HG02943 (cell line): ENCODE results near the gene SPI1.
"Not testable (repeated sequence)": the region's sequence is repeated elsewhere in the genome, so short reads cannot be mapped to it uniquely, and the experiment has no call there.

Experiments used
- ATAC-seq: cut with Tn5 transposase; IDR thresholded peaks from one replicate; pipeline ENCODE4 v1.9.1; 2021; ENCODE audit warnings: mild to moderate bottlenecking, low read depth, moderate library complexity; ENCODE audit not compliant: unreplicated experiment

Gene SPI1

DNA sequence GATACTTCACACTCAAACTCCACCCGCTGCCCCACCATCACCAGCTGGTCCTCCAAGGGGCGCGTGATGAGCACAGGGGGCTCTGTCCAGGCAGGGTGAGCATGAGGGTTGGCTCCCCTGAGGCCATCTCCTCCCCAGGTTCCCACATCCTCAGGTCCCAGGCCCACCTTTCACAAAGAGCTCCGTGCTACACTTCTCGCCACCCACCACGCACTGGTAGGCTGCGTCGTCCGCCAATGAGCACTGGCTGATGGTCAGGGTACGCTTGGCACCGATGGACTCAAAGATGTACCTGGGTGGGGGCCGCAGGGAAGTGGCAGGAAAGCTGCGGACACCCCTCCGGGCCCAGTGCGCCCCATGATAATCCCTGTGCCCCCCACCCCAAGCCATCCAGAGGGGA, 35.5 kb downstream of the SPI1 start:
- no peak for ATAC-seq

- no peak for ATAC-seq
Observed at GRCh38 chr11:47342036-47342803, 36.1 kb downstream of the SPI1 start.

DNA sequence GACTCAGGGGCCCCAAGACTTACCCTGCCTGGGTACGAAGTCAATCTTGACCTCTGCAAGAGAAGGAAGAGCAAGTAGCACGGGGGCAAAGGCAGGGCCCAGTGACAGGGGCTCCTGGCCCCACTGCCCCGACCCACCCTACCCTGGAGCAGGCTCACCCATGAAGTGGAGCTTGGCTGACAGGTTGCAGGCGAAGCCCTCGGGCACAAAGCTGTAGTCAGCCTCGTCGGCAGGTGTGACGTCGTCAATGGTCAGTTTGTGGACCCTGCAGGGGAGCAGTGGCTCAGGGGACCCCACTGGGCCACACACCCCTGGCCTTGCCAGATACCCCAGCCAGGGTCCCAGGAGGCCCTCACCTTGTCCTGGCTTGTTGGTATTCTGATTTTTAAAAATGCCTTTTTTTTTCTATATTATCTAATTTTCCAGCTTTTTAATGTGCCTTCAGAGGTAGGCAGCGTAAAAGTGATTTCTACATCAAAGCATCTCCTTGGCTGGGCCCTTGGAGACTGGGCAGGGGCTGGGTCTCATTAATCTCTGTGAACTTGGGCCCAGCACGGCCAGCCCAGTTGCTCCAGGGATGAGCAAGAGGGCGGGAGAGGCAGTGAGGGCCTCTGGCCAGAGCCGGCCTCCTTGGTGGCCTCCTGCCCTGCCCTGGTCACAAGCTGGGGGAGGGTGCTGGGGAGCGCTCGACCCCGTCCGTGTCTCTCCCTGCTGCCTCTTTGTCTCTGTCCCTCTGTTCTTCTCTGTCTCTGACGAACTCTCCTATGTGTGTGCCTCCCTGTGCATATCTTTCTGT, 37.2 kb downstream of the SPI1 start:
- no peak for ATAC-seq

- no peak for ATAC-seq
Observed at GRCh38 chr11:47340010-47340409, 38.3 kb downstream of the SPI1 start.

GRCh38 chr11:47338396-47339241, 39.7 kb downstream of the SPI1 start:
- ATAC-seq = no peak

DNA sequence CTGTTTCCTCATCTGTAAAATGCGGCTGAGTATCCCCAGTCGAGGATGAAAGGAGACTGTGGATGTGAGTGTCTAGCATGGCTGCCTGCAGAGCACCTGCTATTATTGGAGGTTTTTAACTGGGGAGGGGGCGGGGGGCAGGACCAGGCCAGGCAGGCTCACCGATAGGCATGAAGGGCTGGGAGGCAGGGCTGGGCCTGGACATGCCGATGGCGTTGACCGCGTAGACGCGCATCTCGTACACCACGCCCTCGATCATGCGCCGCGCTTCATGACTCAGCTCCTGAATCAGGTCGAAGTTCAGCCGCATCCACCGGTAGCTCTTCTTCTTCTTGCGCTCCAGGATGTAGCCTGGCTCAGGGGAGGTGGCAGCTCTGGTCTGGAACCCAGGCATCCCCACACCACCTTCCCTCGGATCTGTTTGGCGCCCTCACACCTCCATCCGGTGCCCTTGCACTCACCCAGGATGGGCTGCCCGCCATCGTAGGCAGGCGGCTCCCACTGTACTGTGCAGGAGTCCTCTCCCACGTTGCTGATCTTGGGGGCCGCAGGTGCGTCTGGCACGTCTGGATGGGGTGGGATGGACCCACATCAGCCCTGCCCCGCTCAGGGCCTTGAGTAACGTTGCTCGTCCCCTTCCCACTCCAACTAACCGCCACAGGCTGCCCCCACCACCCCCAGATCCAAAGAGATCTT, 41.0 kb downstream of the SPI1 start:
- ATAC-seq = no peak

- ATAC-seq = no peak
Observed at GRCh38 chr11:47336595-47336994, 41.8 kb downstream of the SPI1 start.

- ATAC-seq = no peak
Observed at GRCh38 chr11:47335733-47336132, 42.6 kb downstream of the SPI1 start.

GRCh38 chr11:47334699-47335411, 43.5 kb downstream of the SPI1 start:
- not testable (repeated sequence) for ATAC-seq

DNA sequence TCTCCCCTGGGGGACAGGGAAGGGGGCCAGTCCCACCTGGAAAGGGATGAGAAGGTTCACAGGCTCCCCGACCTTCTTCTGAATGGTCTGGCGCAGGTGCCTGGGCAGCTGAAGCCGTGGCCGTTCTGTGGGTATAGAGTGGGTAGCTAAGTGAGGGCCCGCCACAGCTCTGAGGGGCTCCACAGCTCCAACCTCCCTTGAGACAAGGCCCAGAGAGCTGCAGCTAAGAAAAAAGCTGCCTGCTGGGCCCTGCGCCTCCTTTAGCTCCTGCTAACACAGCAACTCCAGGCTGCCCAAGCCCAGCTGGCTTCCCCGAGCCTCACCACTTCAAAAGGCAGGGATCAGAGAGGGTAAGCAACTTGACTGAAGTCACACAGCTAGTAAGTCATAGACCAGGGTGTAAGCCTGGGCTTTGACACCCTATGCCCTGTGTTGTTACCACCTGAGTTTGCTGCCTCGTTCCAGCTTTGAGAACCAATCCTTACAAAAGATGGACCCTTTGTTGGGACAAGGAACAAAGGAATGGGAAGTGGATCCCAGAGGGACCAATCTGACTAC, 44.4 kb downstream of the SPI1 start:
- ATAC-seq = no peak

- no peak for ATAC-seq
Observed at GRCh38 chr11:47333526-47333845, 44.9 kb downstream of the SPI1 start.

- ATAC-seq = no peak
Observed at GRCh38 chr11:47332791-47333525, 45.4 kb downstream of the SPI1 start.

DNA sequence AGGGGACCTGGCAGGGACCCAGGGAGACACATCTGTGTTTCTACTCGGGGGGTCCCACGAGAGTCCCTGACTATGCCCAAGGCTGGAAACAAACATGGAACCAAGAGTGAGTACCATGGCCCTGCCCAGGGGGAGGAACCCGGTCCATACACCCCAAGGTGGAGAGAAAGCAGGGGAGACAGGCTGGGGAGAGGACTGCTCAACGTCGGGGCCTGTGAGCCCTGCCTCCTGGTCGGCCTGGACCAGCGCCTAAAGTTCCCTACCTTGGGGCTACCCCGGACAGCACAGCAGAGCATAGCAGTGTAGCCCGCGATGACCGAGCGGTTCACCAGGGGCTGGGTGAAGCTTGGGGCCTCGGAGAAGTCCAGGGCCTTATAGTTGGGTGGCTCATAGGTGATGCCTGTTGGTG, 46.0 kb downstream of the SPI1 start:
- ATAC-seq = no peak

- ATAC-seq = no peak
Observed at GRCh38 chr11:47331454-47332302, 46.7 kb downstream of the SPI1 start.

GRCh38 chr11:47329987-47330931, 48.1 kb downstream of the SPI1 start:
- ATAC-seq = no peak

DNA sequence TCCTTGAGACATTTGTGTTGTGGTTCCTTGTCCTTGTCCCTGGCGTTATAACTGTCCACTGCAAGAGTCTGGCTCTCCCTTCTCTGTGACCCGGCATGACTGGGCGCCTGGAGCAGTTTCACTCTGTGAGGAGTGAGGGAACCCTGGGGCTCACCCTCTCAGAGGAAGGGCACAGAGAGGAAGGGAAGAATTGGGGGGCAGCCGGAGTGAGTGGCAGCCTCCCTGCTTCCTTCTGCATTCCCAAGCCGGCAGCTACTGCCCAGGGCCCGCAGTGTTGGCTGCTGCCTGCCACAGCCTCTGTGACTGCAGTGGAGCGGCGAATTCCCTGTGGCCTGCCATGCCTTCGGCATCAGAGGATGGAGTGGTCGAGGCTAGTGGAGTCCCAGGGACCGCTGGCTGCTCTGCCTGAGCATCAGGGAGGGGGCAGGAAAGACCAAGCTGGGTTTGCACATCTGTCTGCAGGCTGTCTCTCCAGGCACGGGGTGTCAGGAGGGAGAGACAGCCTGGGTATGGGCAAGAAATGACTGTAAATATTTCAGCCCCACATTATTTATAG, 48.8 kb downstream of the SPI1 start:
- ATAC-seq = no peak
